Measurements from ENCODE around the gene LCMT2.

The LCMT2 gene

GRCh38 chr15:43329960-43330779 is at the start of gene LCMT2:
Gene LCMT2, minus strand, starts transcription at chr15:43330573. Its CDS starts 84 bp downstream, at chr15:43330489.
- DNase-seq: peak; percentile 85

GRCh38 chr15:43378601-43379000 is 48.2 kb upstream of the LCMT2 start:
- no peak for DNase-seq

- no peak for DNase-seq
These were observed 45.8 kb upstream of the LCMT2 start for GRCh38 chr15:43376017-43376705.

GRCh38 chr15:43370975-43371974 is 40.9 kb upstream of the LCMT2 start, which contains the start of the genes TUBGCP4 and ZSCAN29:
Gene TUBGCP4, plus strand, starts transcription at chr15:43371101. Its CDS starts 254 bp downstream, at chr15:43371355.
Gene ZSCAN29, minus strand, starts transcription at chr15:43371043. Its CDS starts 1,130 bp downstream, at chr15:43369913.
- peak; percentile 62 for DNase-seq

- DNase-seq: peak; percentile 8
These were observed 40.1 kb upstream of the LCMT2 start for GRCh38 chr15:43370310-43370974.

- no peak for DNase-seq
These were observed 31.0 kb upstream of the LCMT2 start for GRCh38 chr15:43361313-43361903.

- no peak for DNase-seq
These were observed 30.4 kb upstream of the LCMT2 start for GRCh38 chr15:43360821-43361220.

- no peak for DNase-seq
These were observed 22.5 kb upstream of the LCMT2 start for GRCh38 chr15:43352693-43353382.

GRCh38 chr15:43347114-43347513 is 16.7 kb upstream of the LCMT2 start:
- no peak for DNase-seq

- DNase-seq: no peak
These were observed 15.9 kb upstream of the LCMT2 start for GRCh38 chr15:43346305-43346704.

- no peak for DNase-seq
These were observed 361 bp upstream of the LCMT2 start for GRCh38 chr15:43330780-43331087.

GRCh38 chr15:43329217-43329959 is 985 bp downstream of the LCMT2 start:
- no peak for DNase-seq

GRCh38 chr15:43325039-43325684 is 5.2 kb downstream of the LCMT2 start:
- DNase-seq: no peak

- DNase-seq: no peak
These were observed 11.2 kb downstream of the LCMT2 start for GRCh38 chr15:43318990-43319771.

- no peak for DNase-seq
These were observed 12.7 kb downstream of the LCMT2 start for GRCh38 chr15:43317566-43318184.

- DNase-seq: no peak
These were observed 13.4 kb downstream of the LCMT2 start for GRCh38 chr15:43316971-43317346.

GRCh38 chr15:43316016-43316970 is 14.1 kb downstream of the LCMT2 start:
- no peak for DNase-seq

- no peak for DNase-seq
These were observed 16.2 kb downstream of the LCMT2 start for GRCh38 chr15:43314171-43314570.
